ENCODE measurements around the gene MCRIP1.

MCRIP1 gene

DNA sequence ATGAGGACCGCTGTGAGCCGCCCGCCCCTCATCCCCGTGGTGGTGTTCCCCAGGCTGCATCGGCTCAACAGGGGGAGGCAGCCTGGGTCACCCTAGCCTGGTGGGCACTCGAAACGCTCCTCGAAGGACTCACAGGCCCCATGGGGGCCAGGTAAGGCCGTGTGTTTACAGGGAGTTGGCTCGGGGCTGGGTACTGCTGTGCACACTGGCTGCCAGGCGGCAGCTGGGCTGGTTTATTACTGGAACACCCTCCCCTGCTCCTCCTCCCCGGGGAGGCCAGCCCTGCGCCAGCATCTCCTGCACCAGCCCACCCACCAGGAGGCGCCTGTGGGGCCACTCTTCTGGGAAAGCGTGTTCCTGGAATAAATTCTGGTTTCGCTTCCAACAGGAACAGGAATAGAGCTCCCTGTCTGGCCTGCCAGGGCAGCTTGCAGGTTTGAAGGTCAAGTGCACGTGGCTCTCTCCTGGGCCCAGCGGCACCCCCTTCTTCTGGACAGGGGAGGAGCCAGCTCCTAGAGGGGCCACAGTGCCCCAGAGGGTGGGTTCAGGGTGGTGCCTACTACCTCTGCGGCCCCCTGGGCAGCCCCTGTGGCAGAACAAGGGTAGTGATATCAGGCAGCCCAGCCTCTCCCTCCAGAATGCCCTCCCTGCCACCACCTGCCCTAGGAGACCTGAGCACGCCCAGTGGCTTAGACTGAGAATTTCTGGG lies 11.3 kb downstream of the MCRIP1 start:
- DNase-seq (ENCODE audit: extremely low read depth in 1 of 2, low read depth in 1 of 2), result no peak

DNA sequence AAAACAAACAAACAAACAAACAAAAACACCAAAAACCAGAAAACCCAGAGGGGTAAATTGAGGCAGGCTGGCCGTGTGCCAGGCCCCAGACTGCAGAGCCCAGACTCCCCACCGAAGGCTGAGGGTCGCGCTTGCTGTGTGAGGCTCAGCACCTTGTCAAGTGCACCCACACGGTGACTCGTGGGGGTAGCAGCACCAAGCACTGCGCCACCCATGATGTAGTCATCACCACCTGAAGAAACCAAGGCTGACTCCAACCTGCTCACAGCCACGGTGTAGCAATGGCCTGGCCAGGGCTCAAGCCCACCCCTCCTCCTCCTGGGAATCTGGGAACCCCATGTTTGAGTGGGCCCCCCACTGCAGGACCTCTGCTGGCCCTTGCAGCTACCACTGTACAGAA lies 11.9 kb downstream of the MCRIP1 start:
- DNase-seq (ENCODE audit: extremely low read depth in 1 of 2, low read depth in 1 of 2), result no peak

DNA sequence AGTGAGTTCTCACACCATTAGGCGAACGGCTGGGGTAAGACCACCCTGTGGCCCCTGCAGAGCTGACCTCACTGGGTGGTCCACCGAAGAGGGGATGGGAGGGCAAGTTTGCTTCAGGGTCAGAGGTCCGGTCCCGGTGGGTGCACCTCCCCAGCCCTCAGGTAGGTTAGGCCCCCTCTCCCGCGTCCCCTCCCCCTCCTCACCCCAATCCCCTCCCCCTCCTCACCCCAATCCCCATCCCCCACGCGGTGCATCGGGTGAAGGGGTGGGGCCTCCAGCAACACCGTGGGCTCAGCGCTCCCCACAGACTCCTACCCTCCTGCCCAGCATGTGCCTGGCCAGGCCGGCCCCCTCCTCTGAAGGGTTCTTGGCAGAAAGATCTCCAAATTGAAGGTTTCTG lies 13.4 kb downstream of the MCRIP1 start:
- DNase-seq (ENCODE audit: extremely low read depth in 1 of 2, low read depth in 1 of 2), result no peak

DNA sequence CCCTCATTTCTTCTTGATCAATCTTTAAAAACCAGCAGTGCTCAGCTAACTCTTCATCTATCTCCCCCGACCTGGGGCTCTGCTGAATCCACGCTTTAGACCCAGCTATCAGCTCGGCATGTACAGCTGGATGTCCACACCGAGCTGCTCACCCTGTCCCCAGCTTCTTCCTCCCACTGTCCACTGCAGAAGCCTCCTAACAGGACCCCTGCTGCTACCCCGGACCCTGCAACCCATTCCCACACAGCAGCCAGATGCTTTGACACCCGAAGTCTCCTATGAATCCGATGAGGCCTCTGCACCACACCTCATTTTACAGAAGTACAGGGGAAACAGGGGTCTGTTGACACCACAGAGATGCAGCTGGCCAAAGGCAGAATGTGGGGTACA lies 15.3 kb downstream of the MCRIP1 start:
- no peak for DNase-seq (ENCODE audit: extremely low read depth in 1 of 2, low read depth in 1 of 2)

DNA sequence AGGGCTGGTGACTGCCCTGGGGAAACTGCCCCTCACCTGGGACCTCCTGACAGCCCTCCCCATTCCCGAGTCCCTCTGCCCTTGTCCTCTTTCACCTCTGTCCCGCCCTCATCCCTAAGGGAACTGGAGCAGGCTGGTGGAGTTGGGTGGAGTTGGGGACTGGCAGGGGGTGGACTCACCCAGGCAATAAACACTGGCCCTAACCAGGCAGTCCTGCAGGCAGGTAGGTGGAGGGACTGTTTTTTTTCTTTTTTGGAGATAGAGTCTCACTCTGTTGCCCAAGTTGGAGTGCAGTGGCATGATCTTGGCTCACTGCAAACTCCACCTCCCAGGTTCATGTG lies 17.5 kb downstream of the MCRIP1 start:
- no peak for DNase-seq (ENCODE audit: extremely low read depth in 1 of 2, low read depth in 1 of 2)

DNA sequence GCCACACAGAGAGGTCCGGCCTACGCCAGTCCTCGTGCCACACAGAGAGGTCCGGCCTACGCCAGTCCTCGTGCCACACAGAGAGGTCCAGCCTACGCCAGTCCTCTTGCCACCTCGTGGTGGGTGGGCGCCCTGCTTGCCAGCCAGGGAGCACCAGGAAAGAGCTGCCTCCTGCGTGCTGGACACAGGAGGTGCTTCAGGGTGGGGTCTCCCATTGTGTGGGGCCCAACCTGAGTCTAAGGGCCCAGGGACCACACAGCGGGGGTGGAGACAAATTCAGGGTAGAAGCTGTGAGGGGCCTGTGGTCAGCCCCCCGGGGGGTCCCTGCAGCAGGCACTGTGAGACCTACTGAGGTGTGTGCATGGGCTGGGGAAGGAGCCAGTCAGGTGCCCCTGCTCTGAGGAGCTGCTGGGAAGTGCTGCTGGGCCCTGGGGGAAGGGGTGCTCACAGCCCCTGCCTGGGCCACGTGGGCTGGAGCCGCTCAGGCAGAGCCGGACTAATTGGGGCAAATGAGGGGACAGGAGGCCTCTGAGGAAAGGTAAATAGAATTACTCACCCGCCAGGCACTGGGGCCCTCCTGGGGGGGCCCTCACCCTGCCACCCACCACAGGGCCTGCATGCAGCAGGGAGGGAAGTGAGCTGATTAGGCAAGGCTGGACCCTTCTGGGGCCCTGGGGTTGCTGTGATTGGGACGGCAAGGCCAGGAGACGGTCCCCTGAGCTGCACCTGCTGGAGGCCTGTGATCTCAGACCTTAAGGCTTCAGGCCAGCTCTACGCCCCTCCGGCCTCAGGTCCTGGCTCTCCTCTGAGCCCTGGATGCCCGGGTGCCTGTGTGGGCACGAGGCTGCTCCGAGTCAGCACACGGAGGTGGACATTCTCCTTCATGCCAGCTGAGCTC lies 18.1 kb downstream of the MCRIP1 start:
- DNase-seq (ENCODE audit: extremely low read depth in 1 of 2, low read depth in 1 of 2), result no peak

DNA sequence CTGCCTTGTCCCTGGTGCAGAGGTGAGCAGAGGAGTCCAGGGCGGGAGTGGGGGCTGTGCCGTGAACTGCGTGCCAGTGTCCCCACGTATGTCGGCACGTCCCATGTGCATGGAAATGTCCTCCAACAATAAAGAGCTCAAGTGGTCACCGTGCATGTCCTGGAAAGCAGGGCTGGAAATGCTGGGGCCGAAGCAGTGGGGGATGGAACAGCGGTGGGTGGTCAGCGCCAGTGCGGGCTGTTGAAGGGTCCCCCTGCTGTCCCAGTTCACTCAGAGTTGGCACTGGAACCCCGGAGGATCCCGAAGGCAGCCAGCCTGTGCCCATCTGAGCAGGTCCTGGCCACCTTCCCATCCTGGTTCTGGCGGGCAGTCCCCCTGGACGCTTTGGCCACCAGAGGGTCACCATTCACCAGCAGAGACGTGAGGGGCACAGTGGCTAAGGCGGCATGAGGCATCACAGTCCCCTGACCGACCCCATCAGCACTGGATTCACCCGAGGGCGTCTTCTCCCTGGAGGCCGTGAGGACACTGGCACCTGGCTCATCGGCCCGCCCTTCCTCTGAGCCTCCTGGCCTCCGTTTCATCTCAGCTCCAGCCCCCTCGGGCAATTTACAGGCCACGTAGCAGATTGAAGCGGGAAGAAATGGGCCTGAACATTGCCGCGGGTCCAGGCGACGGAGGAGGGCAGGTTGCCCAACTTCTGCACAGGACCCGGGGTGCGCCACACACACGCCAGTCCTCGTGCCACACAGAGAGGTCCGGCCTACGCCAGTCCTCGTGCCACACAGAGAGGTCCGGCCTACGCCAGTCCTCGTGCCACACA lies 19.0 kb downstream of the MCRIP1 start:
- no peak for DNase-seq (ENCODE audit: extremely low read depth in 1 of 2, low read depth in 1 of 2)

DNA sequence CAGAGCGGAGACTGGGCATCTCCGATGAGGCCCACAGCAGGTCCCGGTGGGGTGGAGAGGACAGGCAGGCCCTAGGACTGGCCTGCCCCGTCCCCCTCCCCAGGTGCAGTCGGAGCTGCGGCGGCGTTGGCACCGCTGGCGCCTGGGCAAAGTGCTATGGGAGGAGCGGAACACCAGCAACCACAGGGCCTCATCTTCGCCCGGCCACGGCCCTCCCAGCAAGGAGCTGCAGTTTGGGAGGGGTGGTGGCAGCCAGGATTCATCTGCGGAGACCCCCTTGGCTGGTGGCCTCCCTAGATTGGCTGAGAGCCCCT lies 19.8 kb downstream of the MCRIP1 start:
- no peak for DNase-seq (ENCODE audit: extremely low read depth in 1 of 2, low read depth in 1 of 2)

DNA sequence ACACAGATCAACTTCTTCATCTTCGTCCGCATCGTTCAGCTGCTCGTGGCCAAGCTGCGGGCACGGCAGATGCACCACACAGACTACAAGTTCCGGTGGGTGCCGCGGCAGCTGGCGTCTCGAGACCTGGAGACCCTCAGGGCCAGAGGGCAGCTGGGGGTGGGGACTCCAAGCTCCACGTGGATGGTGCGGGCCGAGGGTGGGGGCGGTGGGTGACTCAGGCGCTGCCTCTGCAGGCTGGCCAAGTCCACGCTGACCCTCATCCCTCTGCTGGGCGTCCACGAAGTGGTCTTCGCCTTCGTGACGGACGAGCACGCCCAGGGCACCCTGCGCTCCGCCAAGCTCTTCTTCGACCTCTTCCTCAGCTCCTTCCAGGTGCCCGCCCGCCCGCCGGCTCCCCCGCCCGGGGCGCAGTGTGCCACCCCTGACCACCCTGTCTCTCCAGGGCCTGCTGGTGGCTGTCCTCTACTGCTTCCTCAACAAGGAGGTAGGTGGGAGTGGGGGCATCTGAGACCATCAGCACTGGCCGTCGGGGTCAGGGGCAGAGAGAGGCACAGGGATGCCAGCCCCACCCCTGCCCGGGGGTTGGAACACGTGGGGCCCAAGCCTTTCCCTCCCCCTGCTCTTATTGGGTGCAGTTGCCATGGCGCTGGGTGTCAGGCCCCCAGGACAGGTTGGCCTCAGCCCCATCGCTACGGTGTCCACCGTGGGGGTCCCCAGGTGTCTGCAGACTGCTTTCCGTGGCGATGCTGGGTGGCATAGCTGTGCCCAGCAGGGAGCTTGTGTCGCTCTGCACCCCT lies 20.3 kb downstream of the MCRIP1 start:
- DNase-seq (ENCODE audit: extremely low read depth in 1 of 2, low read depth in 1 of 2), result no peak

DNA sequence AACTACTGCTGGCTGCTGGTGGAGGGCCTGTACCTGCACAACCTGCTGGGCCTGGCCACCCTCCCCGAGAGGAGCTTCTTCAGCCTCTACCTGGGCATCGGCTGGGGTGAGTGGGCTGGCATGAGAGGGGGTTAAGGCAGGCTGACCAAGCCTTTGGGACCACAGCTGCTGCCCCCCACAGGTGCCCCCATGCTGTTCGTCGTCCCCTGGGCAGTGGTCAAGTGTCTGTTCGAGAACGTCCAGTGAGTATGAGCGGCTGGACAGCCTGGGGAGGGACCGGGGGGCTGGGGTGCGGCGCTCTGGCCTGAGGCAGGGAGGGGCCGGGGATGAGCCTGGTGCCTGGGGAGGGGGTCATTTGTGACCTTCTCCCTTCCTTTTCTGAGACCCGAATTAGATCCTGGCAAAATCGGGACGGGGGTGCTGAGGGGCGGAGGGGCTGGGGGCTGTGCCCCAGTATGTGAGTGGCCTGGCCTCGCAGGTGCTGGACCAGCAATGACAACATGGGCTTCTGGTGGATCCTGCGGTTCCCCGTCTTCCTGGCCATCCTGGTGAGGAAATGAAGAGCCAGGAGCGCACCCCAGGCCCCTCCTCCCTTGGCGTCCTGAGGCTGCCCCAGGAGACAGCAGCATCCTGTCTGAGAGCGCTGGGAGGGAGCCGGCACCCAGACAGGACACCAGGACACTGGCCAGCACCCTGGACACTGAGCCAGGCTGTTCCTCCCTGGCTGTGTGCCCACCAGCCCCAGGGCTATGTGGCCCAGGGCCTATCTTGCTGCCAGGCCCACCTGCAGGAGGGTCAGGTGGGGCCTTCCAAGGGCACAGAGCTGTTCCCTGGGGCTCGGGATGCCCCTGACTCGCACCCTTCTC lies 21.2 kb downstream of the MCRIP1 start:
- DNase-seq (ENCODE audit: extremely low read depth in 1 of 2, low read depth in 1 of 2), result no peak

DNA sequence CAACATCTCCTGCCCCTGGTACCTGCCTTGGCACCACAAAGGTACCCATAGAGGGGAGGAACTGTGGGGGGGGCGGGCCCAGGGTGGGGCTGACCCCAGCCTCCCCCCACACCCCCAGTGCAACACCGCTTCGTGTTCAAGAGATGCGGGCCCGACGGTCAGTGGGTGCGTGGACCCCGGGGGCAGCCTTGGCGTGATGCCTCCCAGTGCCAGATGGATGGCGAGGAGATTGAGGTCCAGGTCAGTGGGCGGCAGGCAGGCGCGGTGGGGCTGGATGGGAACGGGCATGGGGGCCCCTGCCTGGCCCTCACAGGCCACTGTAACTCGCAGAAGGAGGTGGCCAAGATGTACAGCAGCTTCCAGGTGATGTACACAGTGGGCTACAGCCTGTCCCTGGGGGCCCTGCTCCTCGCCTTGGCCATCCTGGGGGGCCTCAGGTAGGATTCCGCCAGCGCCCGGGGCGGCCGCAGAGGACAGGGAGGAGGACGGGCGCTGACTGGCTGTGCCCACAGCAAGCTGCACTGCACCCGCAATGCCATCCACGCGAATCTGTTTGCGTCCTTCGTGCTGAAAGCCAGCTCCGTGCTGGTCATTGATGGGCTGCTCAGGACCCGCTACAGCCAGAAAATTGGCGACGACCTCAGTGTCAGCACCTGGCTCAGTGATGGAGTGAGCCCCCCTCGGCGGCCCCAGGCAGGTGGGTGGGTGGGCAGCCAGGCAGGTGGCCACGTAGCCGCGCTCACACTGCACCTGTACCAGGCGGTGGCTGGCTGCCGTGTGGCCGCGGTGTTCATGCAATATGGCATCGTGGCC lies 22.0 kb downstream of the MCRIP1 start:
- no peak for DNase-seq (ENCODE audit: extremely low read depth in 1 of 2, low read depth in 1 of 2)

DNA sequence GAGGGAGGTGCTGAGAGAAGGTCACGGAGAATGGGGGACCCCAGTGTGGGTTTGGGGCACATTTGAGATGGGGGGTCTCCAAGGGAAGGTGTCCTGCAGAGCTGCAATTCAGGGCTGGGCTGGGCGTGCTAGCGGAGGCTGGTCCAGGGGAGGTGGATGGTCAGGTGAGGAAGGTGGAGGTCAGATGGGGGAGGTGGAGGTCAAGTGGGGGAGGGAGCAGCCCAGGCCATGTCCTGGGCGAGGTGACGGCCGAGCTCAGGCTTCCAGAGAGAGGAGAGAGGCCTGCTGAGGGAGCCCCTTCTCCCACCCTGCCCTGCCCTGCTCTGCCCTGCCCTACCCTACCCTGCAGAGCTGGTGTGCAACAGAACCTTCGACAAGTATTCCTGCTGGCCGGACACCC lies 22.6 kb downstream of the MCRIP1 start:
- DNase-seq (ENCODE audit: extremely low read depth in 1 of 2, low read depth in 1 of 2), result no peak

DNA sequence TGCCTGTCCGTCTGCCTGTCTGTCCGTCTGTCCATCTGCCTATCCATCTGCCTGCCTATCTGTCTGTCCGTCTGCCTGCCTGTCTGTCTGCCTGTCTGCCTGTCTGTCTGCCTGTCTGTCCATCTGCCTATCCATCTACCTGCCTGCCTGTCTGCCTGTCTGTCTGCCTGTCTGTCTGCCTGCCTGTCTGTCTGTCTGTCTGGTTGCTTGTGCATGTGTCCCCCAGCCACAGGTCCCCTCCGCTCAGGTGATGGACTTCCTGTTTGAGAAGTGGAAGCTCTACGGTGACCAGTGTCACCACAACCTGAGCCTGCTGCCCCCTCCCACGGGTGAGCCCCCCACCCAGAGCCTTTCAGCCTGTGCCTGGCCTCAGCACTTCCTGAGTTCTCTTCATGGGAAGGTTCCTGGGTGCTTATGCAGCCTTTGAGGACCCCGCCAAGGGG lies 23.5 kb downstream of the MCRIP1 start:
- no peak for DNase-seq (ENCODE audit: extremely low read depth in 1 of 2, low read depth in 1 of 2)

DNA sequence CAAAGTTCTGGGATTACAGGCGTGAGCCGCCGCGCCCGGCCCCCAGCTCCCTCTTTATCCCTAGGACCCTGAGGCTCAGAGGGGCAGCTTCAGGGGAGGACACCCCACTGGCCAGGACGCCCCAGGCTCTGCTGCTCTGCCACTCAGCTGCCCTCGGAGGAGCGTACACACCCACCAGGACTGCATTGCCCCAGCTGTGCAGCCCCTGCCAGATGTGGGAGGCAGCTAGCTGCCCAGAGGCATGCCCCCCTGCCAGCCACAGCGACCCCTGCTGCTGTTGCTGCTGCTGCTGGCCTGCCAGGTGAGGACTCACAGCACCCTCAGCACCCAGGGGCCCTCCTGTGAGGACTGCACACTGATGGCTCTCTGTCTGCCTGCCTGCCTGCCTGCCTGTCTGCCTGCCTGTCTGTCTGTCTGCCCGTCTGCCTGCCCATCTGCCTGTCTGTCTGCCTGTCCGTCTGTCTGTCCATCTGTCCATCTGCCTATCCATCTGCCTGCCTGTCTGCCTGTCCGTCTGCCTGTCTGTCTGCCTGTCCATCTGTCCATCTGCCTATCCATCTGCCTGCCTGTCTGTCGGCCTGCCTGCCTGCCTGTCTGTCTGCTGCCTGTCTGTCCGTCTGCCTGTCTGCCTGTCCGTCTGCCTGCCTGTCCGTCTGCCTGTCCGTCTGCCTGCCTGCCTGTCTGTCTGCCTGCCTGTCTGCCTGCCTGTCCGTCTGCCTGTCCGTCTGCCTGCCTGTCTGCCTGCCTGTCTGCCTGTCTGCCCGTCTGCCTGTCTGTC lies 24.1 kb downstream of the MCRIP1 start:
- no peak for DNase-seq (ENCODE audit: extremely low read depth in 1 of 2, low read depth in 1 of 2)

DNA sequence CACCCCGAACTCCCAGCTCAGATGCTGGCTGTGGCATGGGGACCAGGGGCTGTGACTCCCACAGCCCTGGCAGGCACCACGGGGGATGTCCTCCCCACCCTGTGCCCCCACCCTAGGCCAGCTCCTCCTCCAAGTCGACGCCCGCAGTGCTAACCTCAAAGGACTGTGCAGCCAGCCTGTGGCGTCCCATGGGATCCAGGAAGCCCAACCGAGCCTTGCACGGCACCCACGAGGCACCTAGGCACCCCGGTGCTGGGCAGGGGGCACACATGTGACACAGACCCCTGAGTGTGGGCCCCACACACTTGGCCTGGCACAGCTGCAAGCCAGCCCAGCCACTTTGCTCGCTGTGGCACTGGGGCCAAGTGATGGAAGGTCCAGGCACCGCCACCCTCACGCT lies 25.3 kb downstream of the MCRIP1 start:
- no peak for DNase-seq (ENCODE audit: extremely low read depth in 1 of 2, low read depth in 1 of 2)

DNA sequence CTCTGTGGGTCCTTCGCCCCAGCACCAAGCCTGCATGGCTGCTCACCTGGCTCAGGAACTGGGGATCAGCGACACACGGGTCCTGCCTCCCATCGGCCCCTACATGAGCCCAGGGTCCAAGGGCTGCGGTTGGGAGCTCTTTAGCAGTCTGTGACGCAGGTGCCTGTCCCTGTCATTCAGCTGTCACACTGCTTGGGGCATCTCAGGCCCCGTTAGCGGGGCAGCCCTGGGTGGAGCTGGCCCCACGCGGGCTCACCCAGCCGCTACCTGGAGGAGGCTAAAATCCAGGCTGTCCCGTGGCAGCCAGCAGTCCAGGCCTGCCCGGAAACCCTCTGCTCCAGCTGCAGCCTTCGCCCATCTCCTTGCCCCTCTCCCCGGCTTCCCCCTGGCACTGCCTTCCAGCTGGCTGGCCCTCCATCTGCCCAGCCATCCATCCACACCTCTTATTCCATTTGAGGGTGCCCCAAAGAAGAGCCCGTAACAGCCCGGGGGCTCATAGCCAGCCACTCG lies 25.8 kb downstream of the MCRIP1 start:
- no peak for DNase-seq (ENCODE audit: extremely low read depth in 1 of 2, low read depth in 1 of 2)

DNA sequence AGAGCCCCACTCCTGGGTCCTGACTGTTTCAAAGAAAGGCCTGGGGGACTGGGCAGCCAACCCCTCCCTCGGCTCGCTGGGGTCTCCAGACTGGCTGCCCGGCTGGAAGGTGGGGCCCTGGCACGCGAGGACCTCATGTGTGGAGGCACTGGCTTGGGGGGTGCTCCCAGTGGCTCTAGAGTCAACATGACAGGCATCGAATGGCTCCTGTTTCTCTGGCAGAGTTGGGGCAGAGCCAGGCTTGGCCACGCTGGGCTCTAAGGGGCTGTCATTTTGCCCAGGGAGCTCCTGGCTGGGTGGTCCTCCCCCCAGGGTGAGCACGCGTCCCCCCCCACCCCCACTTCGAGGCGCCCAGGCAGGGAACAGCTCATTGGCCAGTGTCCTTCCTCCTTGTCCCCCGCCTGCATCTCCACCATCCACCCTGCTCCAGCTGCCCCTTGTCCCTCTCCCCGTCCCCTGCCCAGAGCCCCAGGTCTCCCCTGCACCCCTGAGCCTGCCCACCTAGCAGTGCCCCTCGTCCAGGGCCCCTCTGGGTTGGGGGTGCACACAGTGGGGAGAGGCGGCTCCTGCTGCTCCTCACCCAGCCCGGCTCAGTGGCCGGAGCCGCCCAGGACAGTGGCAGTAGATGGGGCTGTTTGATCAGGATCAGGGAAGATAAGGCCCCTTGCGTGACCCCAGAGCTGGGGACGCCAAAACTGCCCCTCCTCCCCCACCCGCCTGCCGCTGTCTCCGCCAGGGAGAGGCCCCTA lies 26.5 kb downstream of the MCRIP1 start:
- no peak for DNase-seq (ENCODE audit: extremely low read depth in 1 of 2, low read depth in 1 of 2)
